K562 (cell line): Measurements from ENCODE around the gene SAP30BP.

Source experiments
- ARID1B ChIP-seq: fragments of 450-650 bp; IDR thresholded peaks from 2 replicates; pipeline ENCODE4 v1.6.1; 2016; ENCODE audit warnings: antibody characterized with exemption, mild to moderate bottlenecking, inconsistent platforms
- BCLAF1 ChIP-seq, 2 experiments: fragments of 450-650 bp in 1 of 2; IDR thresholded peaks; 2 replicates each; pipeline ENCODE4 v1.6.1; 2011 to 2017; ENCODE audit warnings: low read depth in 2 of 2, antibody characterized with exemption in 1 of 2, borderline replicate concordance in 1 of 2, low read length in 1 of 2, mild to moderate bottlenecking in 1 of 2, mixed read lengths in 1 of 2; ENCODE audit not compliant: control insufficient read depth in 1 of 2
- BRD4 ChIP-seq: fragments of 200-600 bp; sonication (generic); IDR thresholded peaks from 2 replicates; pipeline ENCODE4 v1.6.1; 2017; ENCODE audit warnings: inconsistent platforms
- CTCF ChIP-seq, 3 experiments: IDR thresholded peaks in 2 of 3; conservative IDR thresholded peaks in 1 of 3; 2 replicates each; pipeline ENCODE4 v1.5.1; 2011 to 2012; ENCODE audit warnings: low read length in 3 of 3, mild to moderate bottlenecking in 3 of 3, control low read depth in 2 of 3, improper control_type of control experiment in 1 of 3, inconsistent platforms in 1 of 3, low read depth in 1 of 3, mixed read lengths in 1 of 3, moderate library complexity in 1 of 3; ENCODE audit not compliant: insufficient read depth in 2 of 3
- NFYB ChIP-seq: IDR thresholded peaks from 2 replicates; pipeline ENCODE4 v1.6.1; 2011; ENCODE audit warnings: mild to moderate bottlenecking, moderate library complexity; ENCODE audit not compliant: insufficient read length; ENCODE audit errors: extremely low read depth
- RCOR1 ChIP-seq, 2 experiments: IDR thresholded peaks; 2 replicates each; pipeline ENCODE4 v1.6.1; 2012; ENCODE audit warnings: low read depth in 2 of 2, low read length in 2 of 2, borderline replicate concordance in 1 of 2, improper control_type of control experiment in 1 of 2
- SREBF2 ChIP-seq: sonication (generic); formaldehyde crosslinking; IDR thresholded peaks from 2 replicates; pipeline ENCODE4 v1.4.0; 2020; ENCODE audit warnings: mild to moderate bottlenecking, missing genetic modification reagents
- SRF ChIP-seq, 2 experiments: fragments of 250-450, 450-650 bp in 1 of 2; sonication (Bioruptor Pico) in 1 of 2; sonication (generic) in 1 of 2; formaldehyde crosslinking; IDR thresholded peaks; 2 replicates each; pipeline versions ENCODE4 v1.5.0 to v1.5.1; 2020 to 2022; ENCODE audit warnings: mild to moderate bottlenecking in 1 of 2, missing genetic modification reagents in 1 of 2
- TBL1XR1 ChIP-seq, 2 experiments: IDR thresholded peaks; 2 replicates each; pipeline ENCODE4 v1.6.1; 2012; ENCODE audit warnings: improper control_type of control experiment in 2 of 2, low read length in 2 of 2, mild to moderate bottlenecking in 1 of 2
- TCF7 ChIP-seq: sonication (generic); IDR thresholded peaks from 2 replicates; pipeline ENCODE4 v1.6.1; 2016; ENCODE audit warnings: antibody characterized with exemption, borderline replicate concordance
- ZBTB5 ChIP-seq: fragments of 450-650 bp; IDR thresholded peaks from 2 replicates; pipeline ENCODE4 v1.6.1; 2017; ENCODE audit warnings: antibody characterized with exemption
- ZNF134 ChIP-seq: fragments of 250-450 bp; sonication (Bioruptor Pico); conservative IDR thresholded peaks from 2 replicates; pipeline ENCODE4 v1.4.0; 2020

- TF ChIP-seq ARID1B (no peak), TBL1XR1 (IDR thresholded peaks at IDR 0.05; ENCODE audit: low read length in 2 of 2) (no peak), BRD4 (no peak), TCF7 (no peak), CTCF (IDR thresholded peaks at IDR 0.05 in 2 of 3, conservative IDR thresholded peaks at IDR 0.05 in 1 of 3; ENCODE audit: insufficient read depth in 2 of 3, low read depth in 1 of 3, low read length in 3 of 3) (no peak), BCLAF1 (IDR thresholded peaks at IDR 0.05; ENCODE audit: borderline replicate concordance in 1 of 2, control insufficient read depth in 1 of 2, low read depth in 2 of 2, low read length in 1 of 2) (no peak), RCOR1 (IDR thresholded peaks at IDR 0.05; ENCODE audit: borderline replicate concordance in 1 of 2, low read depth in 2 of 2, low read length in 2 of 2) (no peak), SREBF2 (no peak), ZBTB5 (no peak), SRF (CRISPR knock-in tag; IDR thresholded peaks at IDR 0.05) (no peak), ZNF134 (CRISPR knock-in tag) (no peak), NFYB (no peak)
Observed at GRCh38 chr17:75703591-75703990, 36.5 kb downstream of the SAP30BP start.
